ENCODE data around the gene OCRL.

The OCRL gene

GRCh38 chrX:129632443-129632842 is 92.4 kb downstream of the OCRL start:
- no peak for DNase-seq (ENCODE audit: low read depth in 2 of 3, low spot score in 1 of 3)

GRCh38 chrX:129634541-129634940 is 94.5 kb downstream of the OCRL start:
- no peak for DNase-seq (ENCODE audit: low read depth in 2 of 3, low spot score in 1 of 3)

- DNase-seq (ENCODE audit: low read depth in 2 of 3, low spot score in 1 of 3), result no peak
Observed at GRCh38 chrX:129636175-129636681, 96.2 kb downstream of the OCRL start.

GRCh38 chrX:129637217-129638109 is 97.4 kb downstream of the OCRL start:
- DNase-seq (ENCODE audit: low read depth in 2 of 3, low spot score in 1 of 3), result peak; percentile 38 to 76 (median 59)

GRCh38 chrX:129638917-129639316 is 98.9 kb downstream of the OCRL start:
- no peak for DNase-seq (ENCODE audit: low read depth in 2 of 3, low spot score in 1 of 3)

- no peak for DNase-seq (ENCODE audit: low read depth in 2 of 3, low spot score in 1 of 3)
Observed at GRCh38 chrX:129640737-129641136, 100.7 kb downstream of the OCRL start.

- no peak for DNase-seq (ENCODE audit: low read depth in 2 of 3, low spot score in 1 of 3)
Observed at GRCh38 chrX:129641469-129641868, 101.4 kb downstream of the OCRL start.

GRCh38 chrX:129641941-129642340 is 101.9 kb downstream of the OCRL start:
- DNase-seq (ENCODE audit: low read depth in 2 of 3, low spot score in 1 of 3), result no peak
